WTC11 (cell line): ENCODE results near the gene ST6GALNAC6. TPM values are rescaled to one million over a fixed set of nuclear protein-coding genes. Genes with fewer than 3 reads are reported as not detected.

Source experiments
- ATAC-seq: fragments of 200-7000 bp; cut with Tn5 transposase; 2 replicates; pipeline ENCODE4 v1.10.0; 2021; ENCODE audit warnings: mild to moderate bottlenecking, moderate library complexity
- CTCF ChIA-PET: fragments of 300-600 bp; sonication (Branson Sonifier 250); formaldehyde crosslinking; loops from one replicate; lab custom pipeline; 2021; ENCODE audit warnings: antibody characterized with exemption; lab: Charles Lee
- POLR2A ChIA-PET: fragments of 350-600 bp; sonication (Branson Sonifier 250); formaldehyde crosslinking; loops from one replicate; lab custom pipeline; 2021; ENCODE audit warnings: antibody characterized with exemption; lab: Charles Lee
- DNase-seq: peaks from one replicate; pipeline ENCODE4 v3.0.0; 2021; ENCODE audit warnings: low spot score
- H3K27ac Mint-ChIP-seq: 2 replicates; pipeline ENCODE4 v1.8.0; 2021; ENCODE audit warnings: mixed read lengths
- H3K27me3 Mint-ChIP-seq: 2 replicates; pipeline ENCODE4 v1.8.0; 2021; ENCODE audit warnings: low read depth, mild to moderate bottlenecking, moderate library complexity, mixed read lengths
- H3K36me3 Mint-ChIP-seq: 2 replicates; pipeline ENCODE4 v1.8.0; 2021; ENCODE audit warnings: mixed read lengths
- H3K4me1 Mint-ChIP-seq: 2 replicates; pipeline ENCODE4 v1.8.0; 2022; ENCODE audit warnings: mixed read lengths
- H3K4me3 Mint-ChIP-seq: 2 replicates; pipeline ENCODE4 v1.8.0; 2021; ENCODE audit warnings: mild to moderate bottlenecking, moderate library complexity, mixed read lengths
- H3K9me3 Mint-ChIP-seq: 2 replicates; pipeline ENCODE4 v1.8.0; 2021; ENCODE audit warnings: mixed read lengths
- CBFB ChIP-seq: sonication (generic); formaldehyde crosslinking; IDR thresholded peaks from 2 replicates; pipeline ENCODE4 v1.8.1; 2022; ENCODE audit warnings: mild to moderate bottlenecking, low read depth, missing genetic modification reagents
- CREB1 ChIP-seq: sonication (generic); formaldehyde crosslinking; IDR thresholded peaks from 2 replicates; pipeline ENCODE4 v1.8.0; 2023; ENCODE audit warnings: mild to moderate bottlenecking, missing genetic modification reagents
- CTCF ChIP-seq: fragments of 200-600 bp; IDR thresholded peaks from 2 replicates; pipeline ENCODE4 v1.8.0; 2022; ENCODE audit warnings: antibody characterized with exemption
- ERG ChIP-seq: fragments of 250-450 bp; sonication (Bioruptor Pico); IDR thresholded peaks from 2 replicates; pipeline ENCODE4 v1.8.0; 2021; ENCODE audit warnings: mild to moderate bottlenecking
- FOXJ3 ChIP-seq: sonication (generic); formaldehyde crosslinking; IDR thresholded peaks from 2 replicates; pipeline ENCODE4 v1.9.0; 2021; ENCODE audit warnings: missing genetic modification reagents, mild to moderate bottlenecking, borderline replicate concordance
- FOXK1 ChIP-seq: sonication (generic); formaldehyde crosslinking; IDR thresholded peaks from 2 replicates; pipeline ENCODE4 v1.8.0; 2022; ENCODE audit warnings: mild to moderate bottlenecking, moderate library complexity, missing genetic modification reagents
- GTF2I ChIP-seq: fragments of 250-450 bp; sonication (Bioruptor Pico); conservative IDR thresholded peaks from 2 replicates; pipeline ENCODE4 v1.4.0; 2021; ENCODE audit warnings: mild to moderate bottlenecking
- HMGXB4 ChIP-seq: sonication (generic); formaldehyde crosslinking; IDR thresholded peaks from 2 replicates; pipeline ENCODE4 v1.8.1; 2023; ENCODE audit warnings: mild to moderate bottlenecking, moderate library complexity, missing genetic modification reagents
- PRRX2 ChIP-seq: fragments of 250-450 bp; sonication (Bioruptor Pico); IDR thresholded peaks from 2 replicates; pipeline ENCODE4 v1.8.0; 2021; ENCODE audit warnings: mild to moderate bottlenecking
- SMAD4 ChIP-seq: sonication (generic); formaldehyde crosslinking; IDR thresholded peaks from 2 replicates; pipeline ENCODE4 v1.8.0; 2022; ENCODE audit warnings: mild to moderate bottlenecking, missing genetic modification reagents
- TP53 ChIP-seq: sonication (generic); formaldehyde crosslinking; IDR thresholded peaks from 2 replicates; pipeline ENCODE4 v1.8.1; 2023; ENCODE audit warnings: mild to moderate bottlenecking, missing genetic modification reagents
- ZBTB21 ChIP-seq: sonication (generic); formaldehyde crosslinking; IDR thresholded peaks from 2 replicates; pipeline ENCODE4 v1.8.1; 2023; ENCODE audit warnings: mild to moderate bottlenecking, missing genetic modification reagents, borderline replicate concordance
- ZNF317 ChIP-seq: sonication (generic); formaldehyde crosslinking; IDR thresholded peaks from 2 replicates; pipeline ENCODE4 v1.8.1; 2023; ENCODE audit warnings: low read depth, mild to moderate bottlenecking, moderate library complexity, missing genetic modification reagents, borderline replicate concordance
- total RNA-seq: library from RNA; stranded (reverse); gene quantifications from 3 replicates; pipeline ENCODE4 v1.2.3, GENCODE V29; 2021
- TF ChIP-seq, protein P1 (sequence below): fragments of 250-450 bp; sonication (Bioruptor Pico); IDR thresholded peaks from 2 replicates; pipeline ENCODE4 v2.1.2; 2022; ENCODE audit warnings: mild to moderate bottlenecking, moderate library complexity
- TF ChIP-seq, protein P2 (sequence below): sonication (generic); formaldehyde crosslinking; conservative IDR thresholded peaks from 2 replicates; pipeline ENCODE4 v1.8.1; 2022; ENCODE audit warnings: mild to moderate bottlenecking, missing genetic modification reagents
- TF ChIP-seq, protein P3 (sequence below): fragments of 250-450 bp; sonication (Bioruptor Pico); IDR thresholded peaks from 2 replicates; pipeline ENCODE4 v1.9.0; 2021; ENCODE audit warnings: mild to moderate bottlenecking, borderline replicate concordance

The ST6GALNAC6 gene
- total RNA-seq, 1 experiment from 2014 or later: 47.5 TPM

GRCh38 chr9:127857278-127857677 is 42.1 kb downstream of the ST6GALNAC6 start:
- TF ChIP-seq, protein P1, sequence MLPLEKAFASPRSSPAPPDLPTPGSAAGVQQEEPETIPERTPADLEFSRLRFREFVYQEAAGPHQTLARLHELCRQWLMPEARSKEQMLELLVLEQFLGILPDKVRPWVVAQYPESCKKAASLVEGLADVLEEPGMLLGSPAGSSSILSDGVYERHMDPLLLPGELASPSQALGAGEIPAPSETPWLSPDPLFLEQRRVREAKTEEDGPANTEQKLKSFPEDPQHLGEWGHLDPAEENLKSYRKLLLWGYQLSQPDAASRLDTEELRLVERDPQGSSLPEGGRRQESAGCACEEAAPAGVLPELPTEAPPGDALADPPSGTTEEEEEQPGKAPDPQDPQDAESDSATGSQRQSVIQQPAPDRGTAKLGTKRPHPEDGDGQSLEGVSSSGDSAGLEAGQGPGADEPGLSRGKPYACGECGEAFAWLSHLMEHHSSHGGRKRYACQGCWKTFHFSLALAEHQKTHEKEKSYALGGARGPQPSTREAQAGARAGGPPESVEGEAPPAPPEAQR (CRISPR knock-in tag): no peak
- TF ChIP-seq CREB1 (CRISPR knock-in tag) (no peak), TP53 (CRISPR knock-in tag) (no peak), PRRX2 (no peak), GTF2I (CRISPR knock-in tag) (no peak), CBFB (CRISPR knock-in tag) (no peak), ZNF317 (no peak), ZBTB21 (CRISPR knock-in tag) (no peak), SMAD4 (CRISPR knock-in tag) (no peak), FOXJ3 (CRISPR knock-in tag) (no peak), HMGXB4 (no peak), ERG (CRISPR knock-in tag) (no peak), CTCF (no peak), FOXK1 (CRISPR knock-in tag) (no peak)
- TF ChIP-seq, protein P2, sequence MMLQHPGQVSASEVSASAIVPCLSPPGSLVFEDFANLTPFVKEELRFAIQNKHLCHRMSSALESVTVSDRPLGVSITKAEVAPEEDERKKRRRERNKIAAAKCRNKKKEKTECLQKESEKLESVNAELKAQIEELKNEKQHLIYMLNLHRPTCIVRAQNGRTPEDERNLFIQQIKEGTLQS (CRISPR knock-in tag): no peak
- TF ChIP-seq, protein P3, sequence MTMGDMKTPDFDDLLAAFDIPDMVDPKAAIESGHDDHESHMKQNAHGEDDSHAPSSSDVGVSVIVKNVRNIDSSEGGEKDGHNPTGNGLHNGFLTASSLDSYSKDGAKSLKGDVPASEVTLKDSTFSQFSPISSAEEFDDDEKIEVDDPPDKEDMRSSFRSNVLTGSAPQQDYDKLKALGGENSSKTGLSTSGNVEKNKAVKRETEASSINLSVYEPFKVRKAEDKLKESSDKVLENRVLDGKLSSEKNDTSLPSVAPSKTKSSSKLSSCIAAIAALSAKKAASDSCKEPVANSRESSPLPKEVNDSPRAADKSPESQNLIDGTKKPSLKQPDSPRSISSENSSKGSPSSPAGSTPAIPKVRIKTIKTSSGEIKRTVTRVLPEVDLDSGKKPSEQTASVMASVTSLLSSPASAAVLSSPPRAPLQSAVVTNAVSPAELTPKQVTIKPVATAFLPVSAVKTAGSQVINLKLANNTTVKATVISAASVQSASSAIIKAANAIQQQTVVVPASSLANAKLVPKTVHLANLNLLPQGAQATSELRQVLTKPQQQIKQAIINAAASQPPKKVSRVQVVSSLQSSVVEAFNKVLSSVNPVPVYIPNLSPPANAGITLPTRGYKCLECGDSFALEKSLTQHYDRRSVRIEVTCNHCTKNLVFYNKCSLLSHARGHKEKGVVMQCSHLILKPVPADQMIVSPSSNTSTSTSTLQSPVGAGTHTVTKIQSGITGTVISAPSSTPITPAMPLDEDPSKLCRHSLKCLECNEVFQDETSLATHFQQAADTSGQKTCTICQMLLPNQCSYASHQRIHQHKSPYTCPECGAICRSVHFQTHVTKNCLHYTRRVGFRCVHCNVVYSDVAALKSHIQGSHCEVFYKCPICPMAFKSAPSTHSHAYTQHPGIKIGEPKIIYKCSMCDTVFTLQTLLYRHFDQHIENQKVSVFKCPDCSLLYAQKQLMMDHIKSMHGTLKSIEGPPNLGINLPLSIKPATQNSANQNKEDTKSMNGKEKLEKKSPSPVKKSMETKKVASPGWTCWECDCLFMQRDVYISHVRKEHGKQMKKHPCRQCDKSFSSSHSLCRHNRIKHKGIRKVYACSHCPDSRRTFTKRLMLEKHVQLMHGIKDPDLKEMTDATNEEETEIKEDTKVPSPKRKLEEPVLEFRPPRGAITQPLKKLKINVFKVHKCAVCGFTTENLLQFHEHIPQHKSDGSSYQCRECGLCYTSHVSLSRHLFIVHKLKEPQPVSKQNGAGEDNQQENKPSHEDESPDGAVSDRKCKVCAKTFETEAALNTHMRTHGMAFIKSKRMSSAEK (CRISPR knock-in tag): no peak
- POLR2A ChIA-PET: no interaction called here
- Mint-ChIP-seq H3K9me3 (no peaks in the 10 kb centered on the region), H3K36me3 (no peaks in the 10 kb centered on the region), H3K27me3 (no peaks in the 10 kb centered on the region), H3K27ac (no peak overlapping the region), H3K4me3 (no peak overlapping the region), H3K4me1 (peaks cover 7% of the 10 kb centered on the region; the same call in 1 of the 2 replicates)
- no peak for DNase-seq
- ATAC-seq: no peak
- CTCF ChIA-PET: interaction anchor here (1.7 to 8.1 kb wide), 2 partner anchors 12 to 31 kb away, joined by 7 to 79 read pairs; no protein-coding TSS in a partner anchor
